Measurements from ENCODE around the gene RPS24. TPM values are rescaled to one million over a fixed set of nuclear protein-coding genes. Genes with fewer than 3 reads are reported as not detected.
"Not testable (repeated sequence)": the region's sequence is repeated elsewhere in the genome, so short reads cannot be mapped to it uniquely, and the experiment has no call there.

RPS24 gene
- total RNA-seq, 6 experiments from 2014 or later: 1,111 to 1,416 (median 1,288) TPM

DNA sequence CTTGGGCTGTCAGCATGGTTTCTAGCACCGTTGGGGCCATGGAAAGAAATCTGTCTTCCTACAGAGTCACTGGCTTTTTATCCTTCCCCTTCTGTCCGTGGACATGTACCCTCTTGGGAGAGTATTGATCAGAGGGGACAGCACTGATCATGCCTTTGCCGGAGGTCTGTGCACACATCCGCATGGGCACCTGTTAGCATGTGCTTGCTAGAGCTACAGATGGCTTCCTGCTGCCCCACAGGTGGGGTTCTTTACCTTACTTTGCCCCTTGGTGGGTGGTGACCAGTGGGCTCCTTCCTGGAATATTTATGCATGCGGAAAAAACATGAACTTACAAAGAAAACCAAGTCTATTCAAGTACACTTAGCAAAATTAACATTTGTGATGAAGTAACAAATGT is 24.9 kb downstream of the RPS24 start:
- DNase-seq: no peak
- Mint-ChIP-seq H3K27ac (no peak overlapping the region), H3K4me3 (no peak overlapping the region), H3K36me3 (ENCODE audit: low read depth) (peaks cover 5% of the 10 kb centered on the region; the same call in 1 of the 2 replicates), H3K27me3 (ENCODE audit: insufficient read depth) (no peaks in the 10 kb centered on the region; the same call in 1 of the 2 replicates), H3K9me3 (no peaks in the 10 kb centered on the region), H3K4me1 (ENCODE audit: low read depth) (peaks cover 9% of the 10 kb centered on the region)
- TF ChIP-seq, protein P1, sequence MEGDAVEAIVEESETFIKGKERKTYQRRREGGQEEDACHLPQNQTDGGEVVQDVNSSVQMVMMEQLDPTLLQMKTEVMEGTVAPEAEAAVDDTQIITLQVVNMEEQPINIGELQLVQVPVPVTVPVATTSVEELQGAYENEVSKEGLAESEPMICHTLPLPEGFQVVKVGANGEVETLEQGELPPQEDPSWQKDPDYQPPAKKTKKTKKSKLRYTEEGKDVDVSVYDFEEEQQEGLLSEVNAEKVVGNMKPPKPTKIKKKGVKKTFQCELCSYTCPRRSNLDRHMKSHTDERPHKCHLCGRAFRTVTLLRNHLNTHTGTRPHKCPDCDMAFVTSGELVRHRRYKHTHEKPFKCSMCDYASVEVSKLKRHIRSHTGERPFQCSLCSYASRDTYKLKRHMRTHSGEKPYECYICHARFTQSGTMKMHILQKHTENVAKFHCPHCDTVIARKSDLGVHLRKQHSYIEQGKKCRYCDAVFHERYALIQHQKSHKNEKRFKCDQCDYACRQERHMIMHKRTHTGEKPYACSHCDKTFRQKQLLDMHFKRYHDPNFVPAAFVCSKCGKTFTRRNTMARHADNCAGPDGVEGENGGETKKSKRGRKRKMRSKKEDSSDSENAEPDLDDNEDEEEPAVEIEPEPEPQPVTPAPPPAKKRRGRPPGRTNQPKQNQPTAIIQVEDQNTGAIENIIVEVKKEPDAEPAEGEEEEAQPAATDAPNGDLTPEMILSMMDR (IDR thresholded peaks at IDR 0.05): no peak

DNA sequence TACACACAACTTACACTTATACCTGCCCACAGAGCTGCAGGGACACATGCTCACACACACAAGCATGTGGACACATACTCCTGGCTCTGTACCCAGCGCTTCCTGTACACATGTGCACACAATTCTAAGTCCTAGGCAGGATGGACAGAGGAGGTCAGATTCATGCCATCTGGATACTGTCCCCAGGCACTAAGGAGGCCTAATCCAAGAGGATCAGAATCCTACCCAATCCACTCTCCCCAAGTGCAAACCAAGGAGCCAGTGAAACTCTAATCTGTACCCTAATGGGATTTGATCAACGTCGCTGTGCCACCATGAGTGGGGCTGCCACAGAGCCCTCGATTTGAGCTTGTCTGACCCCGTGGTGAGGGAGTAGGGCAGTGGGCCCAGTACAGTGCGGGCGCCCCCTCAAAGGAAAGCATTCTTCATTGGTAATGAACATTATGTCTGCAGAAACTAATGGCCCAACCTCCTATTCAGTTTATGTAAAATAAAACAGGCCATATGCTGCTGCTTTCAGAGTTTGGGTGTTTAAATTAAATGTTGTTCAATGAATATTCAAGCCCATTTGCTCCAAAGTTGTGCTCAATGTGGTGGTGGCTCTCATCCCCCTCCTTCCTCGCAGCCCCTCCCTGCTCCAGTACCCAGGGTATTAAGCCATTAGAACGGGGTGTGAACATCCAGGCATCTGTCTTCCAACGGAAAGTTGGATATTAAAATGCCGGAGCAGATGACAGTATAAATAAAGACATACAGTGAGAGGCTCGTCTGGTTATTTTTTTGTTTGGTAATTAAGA is 26.4 kb downstream of the RPS24 start:
- no peak for DNase-seq
- TF ChIP-seq, protein P1 (IDR thresholded peaks at IDR 0.05): no peak

DNA sequence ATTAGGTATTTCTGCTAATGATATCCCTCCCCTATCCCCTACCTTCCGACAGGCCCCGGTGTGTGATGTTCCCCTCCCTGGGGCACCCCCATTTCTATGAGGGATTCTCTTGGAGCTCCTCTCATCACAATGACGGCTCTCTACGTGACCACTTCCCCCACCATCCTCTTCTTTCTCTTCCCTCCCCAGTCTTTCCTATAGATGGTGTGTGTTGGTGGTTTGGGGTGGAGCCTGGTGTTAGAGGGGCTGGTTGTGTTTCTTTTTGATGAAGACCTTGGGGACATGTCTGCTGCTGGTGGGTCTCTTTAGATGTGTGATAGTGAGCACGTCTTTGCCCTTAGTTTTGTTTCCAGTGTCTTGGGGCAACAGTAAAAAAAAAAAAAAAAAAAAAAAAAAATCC is 28.6 kb downstream of the RPS24 start:
- H3K4me3 Mint-ChIP-seq: no peak overlapping the region
- H3K27me3 Mint-ChIP-seq (ENCODE audit: insufficient read depth): no peaks in the 10 kb centered on the region; the same call in 1 of the 2 replicates
- no peaks in the 10 kb centered on the region for H3K9me3 Mint-ChIP-seq
- H3K36me3 Mint-ChIP-seq (ENCODE audit: low read depth): no peaks in the 10 kb centered on the region
- no peaks in the 10 kb centered on the region for H3K4me1 Mint-ChIP-seq (ENCODE audit: low read depth)
- TF ChIP-seq, protein P1 (IDR thresholded peaks at IDR 0.05): no peak
- no peak for DNase-seq
- no peak overlapping the region for H3K27ac Mint-ChIP-seq

More for the DNA sequence above, 26.4 kb downstream of the RPS24 start:
- Mint-ChIP-seq H3K4me3 (no peak overlapping the region), H3K27ac (no peak overlapping the region), H3K9me3 (no peaks in the 10 kb centered on the region), H3K27me3 (ENCODE audit: insufficient read depth) (no peaks in the 10 kb centered on the region; the same call in 1 of the 2 replicates), H3K4me1 (ENCODE audit: low read depth) (no peaks in the 10 kb centered on the region), H3K36me3 (ENCODE audit: low read depth) (peaks cover 5% of the 10 kb centered on the region; the same call in 1 of the 2 replicates)

DNA sequence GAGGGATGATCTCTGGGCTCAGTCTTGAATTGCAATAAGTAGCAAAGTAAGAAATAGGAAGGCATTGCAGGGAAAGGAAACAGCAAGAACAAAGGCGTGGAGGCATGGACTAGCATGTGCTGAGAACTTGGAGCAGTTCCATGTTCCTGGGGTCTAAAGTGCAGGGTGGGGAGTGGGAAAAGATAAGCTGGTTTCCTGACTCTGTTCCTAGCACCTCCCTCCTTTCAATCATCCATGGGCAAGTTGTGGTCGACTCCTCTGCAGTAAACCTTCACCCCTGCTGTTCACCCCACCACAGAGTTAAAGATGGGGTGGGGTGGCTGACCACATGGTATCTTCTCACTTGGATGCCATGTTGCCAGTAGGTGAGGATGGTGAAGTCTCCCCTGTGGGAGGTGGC is 29.6 kb downstream of the RPS24 start:
- H3K4me1 Mint-ChIP-seq (ENCODE audit: low read depth): no peaks in the 10 kb centered on the region
- no peak overlapping the region for H3K4me3 Mint-ChIP-seq
- H3K36me3 Mint-ChIP-seq (ENCODE audit: low read depth): no peaks in the 10 kb centered on the region
- DNase-seq: no peak
- no peak overlapping the region for H3K27ac Mint-ChIP-seq
- H3K27me3 Mint-ChIP-seq (ENCODE audit: insufficient read depth): peaks cover 4% of the 10 kb centered on the region
- H3K9me3 Mint-ChIP-seq: no peaks in the 10 kb centered on the region
- TF ChIP-seq, protein P1 (IDR thresholded peaks at IDR 0.05): no peak

DNA sequence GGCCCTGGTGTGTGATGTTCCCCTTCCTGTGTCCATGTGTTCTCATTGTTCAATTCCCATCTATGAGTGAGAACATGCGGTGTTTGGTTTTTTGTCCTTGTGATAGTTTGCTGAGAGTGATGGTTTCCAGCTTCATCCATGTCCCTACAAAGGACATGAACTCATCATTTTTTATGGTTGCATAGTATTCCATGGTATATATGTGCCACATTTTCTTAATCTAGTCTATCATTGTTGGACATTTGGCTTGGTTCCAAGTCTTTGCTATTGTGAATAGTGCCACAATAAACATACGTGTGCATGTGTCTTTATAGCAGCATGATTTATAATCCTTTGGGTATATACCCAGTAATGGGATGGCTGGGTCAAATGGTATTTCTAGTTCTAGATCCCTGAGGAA is 31.3 kb downstream of the RPS24 start:
- not testable (repeated sequence) for H3K27ac Mint-ChIP-seq; H3K27me3 Mint-ChIP-seq (ENCODE audit: insufficient read depth); H3K36me3 Mint-ChIP-seq (ENCODE audit: low read depth); DNase-seq; H3K4me1 Mint-ChIP-seq (ENCODE audit: low read depth); H3K9me3 Mint-ChIP-seq; H3K4me3 Mint-ChIP-seq

DNA sequence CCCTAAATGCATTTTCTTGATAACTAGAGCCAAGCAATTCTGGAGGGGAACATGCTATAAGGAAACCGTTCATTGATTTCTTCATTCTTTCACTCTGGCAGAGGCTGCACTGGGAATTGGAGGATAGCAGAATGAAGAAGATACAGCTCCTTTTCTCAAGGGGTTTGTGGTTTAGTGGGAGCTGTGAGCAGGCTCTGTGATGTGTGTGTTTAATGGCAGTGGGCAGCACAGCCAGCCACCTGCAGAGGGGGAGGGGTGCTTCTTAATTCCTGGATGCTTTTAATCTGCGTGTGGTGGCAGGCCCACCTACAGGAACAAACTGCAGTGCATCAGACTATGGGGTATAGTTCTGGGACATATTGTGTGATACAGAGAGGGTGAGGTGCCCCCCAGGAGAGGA is 31.9 kb downstream of the RPS24 start:
- Mint-ChIP-seq H3K27ac (no peak overlapping the region), H3K9me3 (no peaks in the 10 kb centered on the region), H3K4me1 (ENCODE audit: low read depth) (no peaks in the 10 kb centered on the region), H3K4me3 (no peak overlapping the region), H3K27me3 (ENCODE audit: insufficient read depth) (peaks cover 4% of the 10 kb centered on the region), H3K36me3 (ENCODE audit: low read depth) (no peaks in the 10 kb centered on the region)
- TF ChIP-seq, protein P1 (IDR thresholded peaks at IDR 0.05): no peak
- DNase-seq: no peak

Data from HFFc6 (cell line).